Epidermal melanocyte (primary cell): Measurements from ENCODE around the gene OR2H1.

ENCODE experiments used
- DNase-seq: peaks from one replicate; pipeline ENCODE4 v3.0.0; 2011; ENCODE audit warnings: low spot score; ENCODE audit not compliant: insufficient read length

Gene OR2H1

GRCh38 chr6:29483186-29483585 lies 26.2 kb downstream of the OR2H1 start:
- DNase-seq, result no peak

- DNase-seq, result no peak
These were observed 26.8 kb downstream of the OR2H1 start for GRCh38 chr6:29483735-29484134.

GRCh38 chr6:29486577-29486976 lies 29.6 kb downstream of the OR2H1 start:
- DNase-seq, result no peak

GRCh38 chr6:29487131-29487530 lies 30.2 kb downstream of the OR2H1 start:
- no peak for DNase-seq

- DNase-seq, result no peak
These were observed 30.7 kb downstream of the OR2H1 start, which contains the start of gene MAS1L for GRCh38 chr6:29487660-29488059. Gene MAS1L (minus strand): TSS chr6:29487956. CDS start chr6:29487902, 54 bp downstream.

- no peak for DNase-seq
These were observed 31.9 kb downstream of the OR2H1 start for GRCh38 chr6:29488874-29489273.

- DNase-seq, result no peak
These were observed 32.3 kb downstream of the OR2H1 start for GRCh38 chr6:29489286-29489685.

GRCh38 chr6:29490055-29490454 lies 33.1 kb downstream of the OR2H1 start:
- DNase-seq, result no peak

GRCh38 chr6:29490552-29490951 lies 33.6 kb downstream of the OR2H1 start:
- no peak for DNase-seq

GRCh38 chr6:29491574-29491973 lies 34.6 kb downstream of the OR2H1 start:
- no peak for DNase-seq

- no peak for DNase-seq
These were observed 36.3 kb downstream of the OR2H1 start for GRCh38 chr6:29493261-29493660.

- DNase-seq, result no peak
These were observed 37.2 kb downstream of the OR2H1 start for GRCh38 chr6:29494131-29494530.

GRCh38 chr6:29495571-29495970 lies 38.6 kb downstream of the OR2H1 start:
- DNase-seq, result no peak

GRCh38 chr6:29496961-29497360 lies 40.0 kb downstream of the OR2H1 start:
- DNase-seq, result no peak

GRCh38 chr6:29499704-29500103 lies 42.7 kb downstream of the OR2H1 start:
- DNase-seq, result no peak

GRCh38 chr6:29500594-29500993 lies 43.6 kb downstream of the OR2H1 start:
- no peak for DNase-seq

GRCh38 chr6:29501106-29501505 lies 44.2 kb downstream of the OR2H1 start:
- no peak for DNase-seq

GRCh38 chr6:29502181-29502580 lies 45.2 kb downstream of the OR2H1 start:
- no peak for DNase-seq

- no peak for DNase-seq
These were observed 45.6 kb downstream of the OR2H1 start for GRCh38 chr6:29502597-29502996.

- DNase-seq, result no peak
These were observed 48.0 kb downstream of the OR2H1 start for GRCh38 chr6:29504961-29505360.

GRCh38 chr6:29505808-29506207 lies 48.9 kb downstream of the OR2H1 start:
- no peak for DNase-seq

GRCh38 chr6:29506446-29507067 lies 49.6 kb downstream of the OR2H1 start:
- DNase-seq, result no peak

- no peak for DNase-seq
These were observed 50.4 kb downstream of the OR2H1 start for GRCh38 chr6:29507319-29507718.

- DNase-seq, result no peak
These were observed 52.3 kb downstream of the OR2H1 start for GRCh38 chr6:29509239-29509638.
